Ovary (tissue), 10 donors: ENCODE measurements around the gene ADGRA3. TPM values are rescaled to one million over a fixed set of nuclear protein-coding genes. Genes with fewer than 3 reads are reported as not detected.

ENCODE experiments used
- DNase-seq, 5 donors: peaks; one replicate each; pipeline ENCODE4 v3.0.0-alpha.2; 2019 to 2020
- H3K27ac ChIP-seq, 2 donors: fragments of 200-600 bp; one replicate each; pipeline versions ENCODE4 v1.5.1 to v1.8.0; 2019 to 2022
- H3K27me3 ChIP-seq: fragments of 200-600 bp; one replicate; pipeline ENCODE4 v1.8.0; 2022
- H3K36me3 ChIP-seq: fragments of 200-600 bp; sonication (generic); one replicate; pipeline ENCODE4 v1.5.1; 2019
- H3K4me1 ChIP-seq: one replicate; pipeline ENCODE4 v1.8.1; 2013; ENCODE audit warnings: mild to moderate bottlenecking, moderate library complexity; ENCODE audit not compliant: insufficient read depth
- H3K4me3 ChIP-seq: fragments of 200-600 bp; sonication (generic); one replicate; pipeline ENCODE4 v1.5.1; 2017
- H3K9me3 ChIP-seq, 2 donors: fragments of 200-600 bp in 1 of 2; sonication (generic) in 1 of 2; one replicate each; pipeline versions ENCODE4 v1.5.1 to v1.8.1; 2013 to 2019; ENCODE audit warnings: mild to moderate bottlenecking in 1 of 2, moderate library complexity in 1 of 2
- CTCF ChIP-seq, 3 donors: fragments of 450-650 bp in 2 of 3; fragments of 200-600 bp in 1 of 3; IDR thresholded peaks; one replicate each; pipeline versions ENCODE4 v1.5.1 to v1.8.0; 2016 to 2022; ENCODE audit warnings: antibody characterized with exemption in 3 of 3, mild to moderate bottlenecking in 1 of 3
- EP300 ChIP-seq: sonication (generic); formaldehyde crosslinking; IDR thresholded peaks from one replicate; pipeline ENCODE4 v1.6.1; 2017; ENCODE audit warnings: antibody characterized with exemption
- POLR2A ChIP-seq: fragments of 450-650 bp; IDR thresholded peaks from one replicate; pipeline ENCODE4 v1.6.1; 2017; ENCODE audit warnings: antibody characterized with exemption, mild to moderate bottlenecking, moderate library complexity
- WGBS, 3 donors: extraction: QIAGEN DNeasy Blood & Tissue Kit in 1 of 3; methylation state at CpG; one replicate each; pipeline versions ENCODE4 v1.1.5 to v1.1.7; 2013 to 2017; 5-methylcytosine and 5-hydroxymethylcytosine counted together
- intact Hi-C, 4 donors: fragments of 100-400 bp; cut with DNase I; formaldehyde crosslinking; loops; one replicate each; pipeline versions ENCODE4 v1.11.0 to v1.15.1; 2022 to 2023
- long read RNA-seq, 3 donors: library from polyadenylated mRNA in 2 of 3; unstranded in 2 of 3; transcript quantifications; one replicate each; pipeline ENCODE4 v2.0.0 and lab custom pipeline, GENCODE V29; 2021 to 2026
- polyA plus RNA-seq, 2 donors: library from polyadenylated mRNA; stranded (reverse); fragments of 200-250 nt in 1 of 2; fragments of 350-450 nt in 1 of 2; fragmentation: Illumina TruSeq in 1 of 2; extraction: RNeasy Lipid Tissue Mini Kit (QIAGEN cat#74804) in 1 of 2; gene quantifications; one replicate each; pipeline ENCODE4 v1.2.3, GENCODE V29; 2013 to 2014
- total RNA-seq, 7 donors: library from RNA; depleted of rRNA in 2 of 7; stranded (reverse); fragments of >200 nt in 2 of 7; fragmentation: NEBNext Ultra II Directional in 3 of 7; extraction: Animal tissue kit (Norgen Biotek cat#: 25700) in 3 of 7; gene quantifications; one replicate each; pipeline versions ENCODE4 v1.1.0 to v1.2.4, GENCODE V29; 2016 to 2023
- donor health status: DM: no; HTN: no; CAD: no; lungs with moderate emphysema.
- donor health status: DM: no; HTN: no; CAD: no.
- donor health status: Bipolar disorder and iron deficiency.
- donor health status: DM: yes; HTN: yes; CAD: no.
- donor health status: DM: no; HTN: no; CAD: no.
- donor health status: DM: yes; HTN: yes; CAD: no.

The ADGRA3 gene
- total RNA-seq, result 10 to 100 TPM; 16.1 to 58.1 (median 24.3) TPM
- polyA plus RNA-seq, result 10 to 100 TPM; 13.1 to 26.2 TPM
- long read RNA-seq, donor 1, partial matches to known transcripts, result 3 of 6 reads
- long read RNA-seq, donor 1, other reads (novel, unspliced or antisense), result 1 of 6 reads
- long read RNA-seq, donor 2, full-length matches to known transcripts, result 5 of 5 reads
- long read RNA-seq, donor 2, partial matches to known transcripts, result 0 of 5 reads
- long read RNA-seq, donor 2, other reads (novel, unspliced or antisense), result 0 of 5 reads
- long read RNA-seq, donor 3, full-length matches to known transcripts, result 38 of 62 reads
- long read RNA-seq, donor 3, partial matches to known transcripts, result 13 of 62 reads
- long read RNA-seq, donor 3, other reads (novel, unspliced or antisense), result 11 of 62 reads

GRCh38 chr4:22515888-22516541 is at the start of gene ADGRA3:
TSS of gene ADGRA3 (minus strand) at chr4:22516066. CDS start at chr4:22515784, 282 bp downstream.
- Histone ChIP-seq H3K9me3 (no peaks in the 10 kb centered on the region), H3K4me1 (peaks cover 4% of the 10 kb centered on the region), H3K27ac (peak within 1 kb of the TSS; percentile 65 to 73), H3K4me3 (peak within 1 kb of the TSS; percentile 71), H3K27me3 (no peaks in the 10 kb centered on the region), H3K36me3 (no peaks in the 10 kb centered on the region)
- TF ChIP-seq EP300, result no peak
- no peak for TF ChIP-seq CTCF (IDR thresholded peaks at IDR 0.05)
- no peak for TF ChIP-seq POLR2A
- 0 to 1% (median 0%) methylated on average over 33 to 73 of the region's 74 CpGs for WGBS, 3 donors
- peak; percentile 68 to 83 (median 78) for DNase-seq
- intact Hi-C loops, result no loop called here

DNA sequence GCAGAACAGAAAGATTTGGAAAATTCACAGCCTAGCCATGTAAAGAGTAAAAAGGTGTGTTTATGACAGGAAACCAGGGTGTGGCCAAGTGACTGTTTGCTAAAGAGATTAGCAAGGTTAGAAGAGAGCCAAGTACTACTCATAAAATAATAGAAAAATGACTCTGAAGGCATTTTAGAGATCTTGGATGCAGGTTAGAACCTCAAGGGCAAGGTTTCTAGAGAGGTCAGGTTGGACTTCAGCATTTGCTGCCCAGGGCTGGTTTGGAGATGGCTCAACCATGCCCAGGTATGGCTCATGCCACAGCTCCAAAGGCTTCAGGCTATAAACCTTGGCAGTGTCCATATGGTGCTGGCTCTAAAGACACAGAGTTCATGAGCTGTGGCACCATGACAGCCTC is 40.6 kb upstream of the ADGRA3 start:
- TF ChIP-seq EP300, result no peak
- TF ChIP-seq POLR2A, result no peak
- TF ChIP-seq CTCF (IDR thresholded peaks at IDR 0.05), result no peak
- no peaks in the 10 kb centered on the region for H3K36me3 ChIP-seq
- no peak for DNase-seq
- no peak overlapping the region for H3K27ac ChIP-seq
- no peaks in the 10 kb centered on the region for H3K9me3 ChIP-seq
- intact Hi-C loops, result no loop called here
- H3K4me1 ChIP-seq, result no peaks in the 10 kb centered on the region
- H3K27me3 ChIP-seq, result no peaks in the 10 kb centered on the region
- no peak overlapping the region for H3K4me3 ChIP-seq

DNA sequence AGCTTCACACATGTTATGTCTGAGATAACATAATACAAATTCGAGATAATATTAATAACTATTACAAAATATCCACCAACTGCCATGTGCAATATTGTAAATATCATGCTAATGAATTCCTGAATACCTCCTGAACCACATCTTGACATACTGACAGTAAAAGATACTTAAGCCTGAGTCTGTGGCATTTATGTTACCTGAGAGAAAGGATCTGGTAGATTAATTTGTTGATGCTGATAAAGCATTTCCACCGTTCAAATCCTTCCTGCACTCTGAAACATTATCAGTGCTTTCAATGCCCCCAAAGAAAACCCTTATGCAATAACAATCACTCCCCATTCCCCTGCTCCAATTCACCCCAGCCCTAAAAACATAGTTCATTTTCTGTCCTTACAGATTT is 38.8 kb upstream of the ADGRA3 start:
- H3K4me1 ChIP-seq, result no peaks in the 10 kb centered on the region
- no peak overlapping the region for H3K4me3 ChIP-seq
- H3K27me3 ChIP-seq, result no peaks in the 10 kb centered on the region
- intact Hi-C loops, result no loop called here
- no peaks in the 10 kb centered on the region for H3K36me3 ChIP-seq
- TF ChIP-seq EP300 (no peak), POLR2A (no peak), CTCF (IDR thresholded peaks at IDR 0.05) (no peak)
- no peak for DNase-seq
- H3K9me3 ChIP-seq, result no peaks in the 10 kb centered on the region
- WGBS, 3 donors, result 32 to 48% (median 33%) methylated on average over 2 of the region's 2 CpGs
- no peak overlapping the region for H3K27ac ChIP-seq

- 81 to 89% (median 88%) methylated on average over 3 of the region's 3 CpGs for WGBS, 3 donors
- H3K36me3 ChIP-seq, result no peaks in the 10 kb centered on the region
- H3K4me3 ChIP-seq, result no peak overlapping the region
- no peak for TF ChIP-seq EP300
- TF ChIP-seq CTCF (IDR thresholded peaks at IDR 0.05), result no peak
- no peak for TF ChIP-seq POLR2A
- H3K27ac ChIP-seq, result no peak overlapping the region
- intact Hi-C loops, result no loop called here
- DNase-seq, result no peak
- no peaks in the 10 kb centered on the region for H3K27me3 ChIP-seq
- no peaks in the 10 kb centered on the region for H3K4me1 ChIP-seq
- H3K9me3 ChIP-seq, result no peaks in the 10 kb centered on the region
Measured at GRCh38 chr4:22553560-22553959, 37.7 kb upstream of the ADGRA3 start.
